T-helper 1 cell treated with Interleukin-12 subunit alpha and Interleukin-12 subunit beta and Interleukin-4 antibody, amounts not matched to agents 30 ng/mL and 1 ng/mL, for 36 hours (primary cell): Measurements from ENCODE around the gene ASIC1. TPM values are rescaled to one million over a fixed set of nuclear protein-coding genes. Genes with fewer than 3 reads are reported as not detected.

Experiments used
- intact Hi-C: fragments of 100-400 bp; cut with micrococcal nuclease; formaldehyde crosslinking; loops from one replicate; pipeline ENCODE4 v1.15.1; 2024
- total RNA-seq: library from RNA; stranded (reverse); gene quantifications from 2 replicates; pipeline ENCODE4 v1.2.3, GENCODE V29; 2022

Gene ASIC1
- total RNA-seq, 1 donor from 2014 or later: 4.6 TPM

GRCh38 chr12:50039151-50039835, 18.1 kb upstream of the ASIC1 start:
- intact Hi-C loops: loop anchor here (1.0 kb wide), 4 partner anchors 14 to 72 kb away; partner anchors contain the start of gene RACGAP1

- intact Hi-C loops: no loop called here
These were observed 16.7 kb upstream of the ASIC1 start for GRCh38 chr12:50040657-50041056.

GRCh38 chr12:50041062-50041860, 16.1 kb upstream of the ASIC1 start:
- intact Hi-C loops: no loop called here

GRCh38 chr12:50041962-50042361, 15.4 kb upstream of the ASIC1 start:
- intact Hi-C loops: no loop called here

- intact Hi-C loops: no loop called here
These were observed 14.7 kb upstream of the ASIC1 start for GRCh38 chr12:50042693-50043092.

GRCh38 chr12:50043308-50043707, 14.1 kb upstream of the ASIC1 start:
- intact Hi-C loops: no loop called here

GRCh38 chr12:50043854-50044253, 13.5 kb upstream of the ASIC1 start:
- intact Hi-C loops: no loop called here

GRCh38 chr12:50047693-50048250, 9.6 kb upstream of the ASIC1 start:
- intact Hi-C loops: no loop called here

GRCh38 chr12:50049254-50050118, 7.9 kb upstream of the ASIC1 start:
- intact Hi-C loops: loop anchor here (10.0 kb wide), 1 partner anchor 275 kb away; no protein-coding TSS in a partner anchor

- intact Hi-C loops: loop anchor here (10.0 kb wide), 1 partner anchor 275 kb away; no protein-coding TSS in a partner anchor
These were observed 7.3 kb upstream of the ASIC1 start for GRCh38 chr12:50050119-50050385.

GRCh38 chr12:50050410-50051098, 6.8 kb upstream of the ASIC1 start:
- intact Hi-C loops: loop anchor here (10.0 kb wide), 1 partner anchor 276 kb away; no protein-coding TSS in a partner anchor

GRCh38 chr12:50051101-50051806, 6.1 kb upstream of the ASIC1 start:
- intact Hi-C loops: loop anchor here (10.0 kb wide), 1 partner anchor 276 kb away; no protein-coding TSS in a partner anchor

- intact Hi-C loops: loop anchor here (10.0 kb wide), 1 partner anchor 278 kb away; no protein-coding TSS in a partner anchor
These were observed 4.9 kb upstream of the ASIC1 start for GRCh38 chr12:50052544-50052943.

GRCh38 chr12:50052964-50053363, 4.4 kb upstream of the ASIC1 start:
- intact Hi-C loops: loop anchor here (10.0 kb wide), 1 partner anchor 278 kb away; no protein-coding TSS in a partner anchor

- intact Hi-C loops: loop anchor here (10.0 kb wide), 1 partner anchor 279 kb away; no protein-coding TSS in a partner anchor
These were observed 3.8 kb upstream of the ASIC1 start for GRCh38 chr12:50053583-50053982.

GRCh38 chr12:50055831-50056638, 1.4 kb upstream of the ASIC1 start:
- intact Hi-C loops: loop anchor here (1.0 to 10.0 kb wide), 7 partner anchors 14 to 281 kb away; partner anchors contain the start of genes LIMA1, RACGAP1 and SMARCD1

- intact Hi-C loops: loop anchor here (1.0 to 10.0 kb wide), 7 partner anchors 14 to 282 kb away; partner anchors contain the start of genes LIMA1, RACGAP1 and SMARCD1
These were observed 788 bp upstream of the ASIC1 start for GRCh38 chr12:50056639-50056976.

- intact Hi-C loops: loop anchor here (2.0 to 10.0 kb wide), 2 partner anchors 27 to 283 kb away; partner anchors contain the start of gene SMARCD1
These were observed 687 bp downstream of the ASIC1 start for GRCh38 chr12:50057896-50058670.
